Measurements from ENCODE around the gene OAS2. TPM values are rescaled to one million over a fixed set of nuclear protein-coding genes. Genes with fewer than 3 reads are reported as not detected.

OAS2 gene
- total RNA-seq, 1 donor from 2014 or later = 3.7 TPM

Other genes starting within 250 kb of the OAS2 start
- gene RPH3A, start 186.8 kb upstream of the OAS2 start, total RNA-seq = not detected
- 4.6 TPM for gene OAS1, start 71.6 kb upstream of the OAS2 start, total RNA-seq
- gene OAS3, start 40.0 kb upstream of the OAS2 start, total RNA-seq = 5.1 TPM
- gene DTX1, start 78.2 kb downstream of the OAS2 start, total RNA-seq = 1.6 TPM
- not detected for gene RASAL1, start 157.2 kb downstream of the OAS2 start, total RNA-seq
- gene CFAP73, start 171.2 kb downstream of the OAS2 start, total RNA-seq = not detected
- gene DDX54, start 207.0 kb downstream of the OAS2 start, total RNA-seq = 33.6 TPM
- gene RITA1, start 207.2 kb downstream of the OAS2 start, total RNA-seq = 16.3 TPM
- gene TPCN1, start 242.9 kb downstream of the OAS2 start, total RNA-seq = 128 TPM